MM.1S (cell line): ENCODE data around the gene CDK11A.

ENCODE experiments used
- EZH2phosphoT487 ChIP-seq: fragments of 300-600 bp; sonication (generic); IDR thresholded peaks from 2 replicates; pipeline ENCODE4 v1.6.1; 2018; ENCODE audit warnings: antibody characterized with exemption, low read length
- TF ChIP-seq, protein P1 (sequence below): fragments of 300-600 bp; sonication (generic); IDR thresholded peaks from 2 replicates; pipeline ENCODE4 v1.5.1; 2016; ENCODE audit warnings: antibody characterized with exemption, low read length, mixed read lengths

- TF ChIP-seq, protein P1, sequence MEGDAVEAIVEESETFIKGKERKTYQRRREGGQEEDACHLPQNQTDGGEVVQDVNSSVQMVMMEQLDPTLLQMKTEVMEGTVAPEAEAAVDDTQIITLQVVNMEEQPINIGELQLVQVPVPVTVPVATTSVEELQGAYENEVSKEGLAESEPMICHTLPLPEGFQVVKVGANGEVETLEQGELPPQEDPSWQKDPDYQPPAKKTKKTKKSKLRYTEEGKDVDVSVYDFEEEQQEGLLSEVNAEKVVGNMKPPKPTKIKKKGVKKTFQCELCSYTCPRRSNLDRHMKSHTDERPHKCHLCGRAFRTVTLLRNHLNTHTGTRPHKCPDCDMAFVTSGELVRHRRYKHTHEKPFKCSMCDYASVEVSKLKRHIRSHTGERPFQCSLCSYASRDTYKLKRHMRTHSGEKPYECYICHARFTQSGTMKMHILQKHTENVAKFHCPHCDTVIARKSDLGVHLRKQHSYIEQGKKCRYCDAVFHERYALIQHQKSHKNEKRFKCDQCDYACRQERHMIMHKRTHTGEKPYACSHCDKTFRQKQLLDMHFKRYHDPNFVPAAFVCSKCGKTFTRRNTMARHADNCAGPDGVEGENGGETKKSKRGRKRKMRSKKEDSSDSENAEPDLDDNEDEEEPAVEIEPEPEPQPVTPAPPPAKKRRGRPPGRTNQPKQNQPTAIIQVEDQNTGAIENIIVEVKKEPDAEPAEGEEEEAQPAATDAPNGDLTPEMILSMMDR, result no peak
- TF ChIP-seq EZH2phosphoT487, result no peak
Observed at GRCh38 chr1:1758692-1759455, 34.7 kb upstream of the CDK11A start.
